Liver (tissue), 9 donors: Measurements from ENCODE around the gene FBRS. TPM values are rescaled to one million over a fixed set of nuclear protein-coding genes. Genes with fewer than 3 reads are reported as not detected.
A peak's percentile ranks its signal among the peaks of the same experiment; 100 is the strongest.

Source experiments
- DNase-seq: peaks from one replicate; pipeline ENCODE4 v3.0.0-alpha.2; 2017; ENCODE audit warnings: low spot score
- H3K27ac ChIP-seq, 2 donors: one replicate each; pipeline ENCODE4 v1.7.0; 2013; ENCODE audit warnings: inconsistent platforms in 2 of 2, low read length in 2 of 2, control low read depth in 1 of 2, low read depth in 1 of 2, mild to moderate bottlenecking in 1 of 2
- H3K27me3 ChIP-seq, 4 donors: one replicate each; pipeline versions ENCODE4 v1.6.1 to v1.7.0; 2013; ENCODE audit warnings: low read length in 3 of 4, inconsistent platforms in 1 of 4, mild to moderate bottlenecking in 1 of 4, moderate library complexity in 1 of 4; ENCODE audit not compliant: control insufficient read depth in 4 of 4, insufficient read depth in 4 of 4
- H3K36me3 ChIP-seq, 4 donors: one replicate each; pipeline versions ENCODE4 v1.6.1 to v1.7.0; 2013; ENCODE audit warnings: low read length in 3 of 4, mild to moderate bottlenecking in 3 of 4, low read depth in 1 of 4, moderate library complexity in 1 of 4; ENCODE audit not compliant: control insufficient read depth in 4 of 4, insufficient read depth in 3 of 4
- H3K4me1 ChIP-seq, 4 donors: one replicate each; pipeline versions ENCODE4 v1.6.1 to v1.7.0; 2013; ENCODE audit warnings: low read length in 3 of 4, mild to moderate bottlenecking in 3 of 4, moderate library complexity in 1 of 4; ENCODE audit not compliant: control insufficient read depth in 4 of 4, insufficient read depth in 4 of 4
- H3K4me3 ChIP-seq, 3 donors: one replicate each; pipeline versions ENCODE4 v1.6.1 to v1.7.0; 2013; ENCODE audit warnings: low read length in 3 of 3, control low read depth in 1 of 3, low read depth in 1 of 3, mild to moderate bottlenecking in 1 of 3
- H3K9ac ChIP-seq, 2 donors: one replicate each; pipeline ENCODE4 v1.7.0; 2013; ENCODE audit warnings: low read length in 2 of 2, mild to moderate bottlenecking in 2 of 2, moderate library complexity in 2 of 2, control low read depth in 1 of 2, low read depth in 1 of 2
- H3K9me3 ChIP-seq, 4 donors: one replicate each; pipeline versions ENCODE4 v1.6.1 to v1.7.0; 2013; ENCODE audit warnings: low read length in 3 of 4; ENCODE audit not compliant: control insufficient read depth in 4 of 4
- EGR1 ChIP-seq, 2 donors: IDR thresholded peaks; 2 replicates each; pipeline ENCODE4 v1.6.1; 2016 to 2018; ENCODE audit warnings: antibody characterized with exemption in 2 of 2, low read depth in 2 of 2
- FOXA1 ChIP-seq: IDR thresholded peaks from 2 replicates; pipeline ENCODE4 v1.6.1; 2016; ENCODE audit warnings: antibody characterized with exemption
- FOXA2 ChIP-seq: IDR thresholded peaks from 2 replicates; pipeline ENCODE4 v1.6.1; 2016; ENCODE audit warnings: antibody characterized with exemption
- GABPA ChIP-seq, 2 donors: IDR thresholded peaks in 1 of 2; conservative IDR thresholded peaks in 1 of 2; 2 replicates each; pipeline ENCODE4 v1.6.1; 2016; ENCODE audit warnings: antibody characterized with exemption in 2 of 2, mild to moderate bottlenecking in 1 of 2, moderate library complexity in 1 of 2
- HNF4A ChIP-seq, 2 donors: conservative IDR thresholded peaks; 2 replicates each; pipeline ENCODE4 v1.6.1; 2016; ENCODE audit warnings: antibody characterized with exemption in 2 of 2, mild to moderate bottlenecking in 2 of 2
- NR2F2 ChIP-seq: IDR thresholded peaks from 2 replicates; pipeline ENCODE4 v1.6.1; 2016; ENCODE audit warnings: antibody characterized with exemption
- RXRA ChIP-seq, 2 donors: IDR thresholded peaks; 2 replicates each; pipeline ENCODE4 v1.6.1; 2017 to 2018; ENCODE audit warnings: antibody characterized with exemption in 2 of 2, mild to moderate bottlenecking in 1 of 2
- SP1 ChIP-seq: IDR thresholded peaks from 2 replicates; pipeline ENCODE4 v1.6.1; 2018; ENCODE audit warnings: antibody characterized with exemption, mild to moderate bottlenecking
- TAF1 ChIP-seq: conservative IDR thresholded peaks from 2 replicates; pipeline ENCODE4 v1.6.1; 2016; ENCODE audit warnings: antibody characterized with exemption, mild to moderate bottlenecking
- YY1 ChIP-seq: IDR thresholded peaks from 2 replicates; pipeline ENCODE4 v1.6.1; 2016; ENCODE audit warnings: antibody characterized with exemption, mild to moderate bottlenecking
- WGBS: extraction: QIAGEN DNeasy Blood & Tissue Kit; methylation state at CpG from one replicate; pipeline ENCODE4 v1.1.7; 2013; 5-methylcytosine and 5-hydroxymethylcytosine counted together
- polyA plus RNA-seq, 2 donors: library from polyadenylated mRNA; stranded (reverse) in 1 of 2; unstranded in 1 of 2; fragments of 200-250 nt in 1 of 2; fragments of >200 nt in 1 of 2; fragmentation: Nextera tagmentation in 1 of 2; extraction: Ambion mirVana in 1 of 2; gene quantifications; one replicate each; pipeline versions ENCODE4 v1.2.1 to v1.2.3, GENCODE V29; 2013 to 2015
- total RNA-seq, 2 donors: library from RNA; depleted of rRNA; stranded (reverse); fragments of >200 nt; gene quantifications; one replicate each; pipeline ENCODE4 v1.2.3, GENCODE V29; 2014
- TF ChIP-seq, protein P1 (sequence below): IDR thresholded peaks from 2 replicates; pipeline ENCODE4 v1.6.1; 2016; ENCODE audit warnings: antibody characterized with exemption, mild to moderate bottlenecking
- TF ChIP-seq, protein P2 (sequence below): IDR thresholded peaks from 2 replicates; pipeline ENCODE4 v1.6.1; 2016; ENCODE audit warnings: antibody characterized with exemption
- TF ChIP-seq, protein P3 (sequence below): IDR thresholded peaks from 2 replicates; pipeline ENCODE4 v1.6.1; 2016; ENCODE audit warnings: antibody characterized with exemption
- TF ChIP-seq, protein P4 (sequence below): IDR thresholded peaks from 2 replicates; pipeline ENCODE4 v1.6.1; 2016; ENCODE audit warnings: antibody characterized with exemption
- donor health status: healthy.
- donor health status: healthy.
- donor health status: healthy.
- donor health status: healthy.
- donor health status: healthy.

The FBRS gene
- total and polyA plus RNA-seq, 4 donors: 4.1 to 15.5 (median 11.2) TPM

DNA sequence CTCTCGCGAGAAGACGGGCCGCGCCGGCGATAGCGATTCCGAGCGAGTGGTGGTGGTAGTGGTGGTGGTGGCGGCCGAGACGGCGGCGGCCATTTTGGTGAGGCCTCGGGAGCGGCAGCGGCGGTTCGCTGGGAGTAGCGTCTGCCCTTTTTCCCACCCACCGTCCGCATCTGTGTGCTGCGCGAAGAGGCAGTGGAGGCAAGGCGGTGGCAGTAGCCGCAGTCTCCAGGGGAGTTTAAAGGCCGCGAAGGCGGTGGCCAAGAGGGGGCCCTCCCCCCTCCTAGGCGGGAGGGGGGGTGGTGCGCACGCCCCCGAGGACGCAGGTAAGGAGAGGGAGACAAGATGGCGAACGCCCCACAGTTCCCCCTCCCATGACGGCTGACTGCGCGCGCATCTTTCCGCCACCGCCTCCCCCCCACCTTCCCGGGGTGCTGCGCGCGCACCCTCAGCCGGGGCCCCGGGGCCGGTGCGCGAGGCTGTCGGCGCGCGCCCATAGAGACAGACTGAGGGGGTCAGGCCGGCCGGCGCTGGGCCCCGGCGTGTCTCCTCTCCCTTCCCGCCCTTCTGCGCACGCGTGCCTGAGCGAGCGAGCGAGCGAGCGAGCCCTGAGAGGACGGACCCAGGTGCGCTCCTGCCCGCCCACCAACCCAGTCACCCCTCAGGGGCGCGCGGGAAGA, 40.0 kb downstream of the FBRS start (continued):
- TF ChIP-seq, protein P1, sequence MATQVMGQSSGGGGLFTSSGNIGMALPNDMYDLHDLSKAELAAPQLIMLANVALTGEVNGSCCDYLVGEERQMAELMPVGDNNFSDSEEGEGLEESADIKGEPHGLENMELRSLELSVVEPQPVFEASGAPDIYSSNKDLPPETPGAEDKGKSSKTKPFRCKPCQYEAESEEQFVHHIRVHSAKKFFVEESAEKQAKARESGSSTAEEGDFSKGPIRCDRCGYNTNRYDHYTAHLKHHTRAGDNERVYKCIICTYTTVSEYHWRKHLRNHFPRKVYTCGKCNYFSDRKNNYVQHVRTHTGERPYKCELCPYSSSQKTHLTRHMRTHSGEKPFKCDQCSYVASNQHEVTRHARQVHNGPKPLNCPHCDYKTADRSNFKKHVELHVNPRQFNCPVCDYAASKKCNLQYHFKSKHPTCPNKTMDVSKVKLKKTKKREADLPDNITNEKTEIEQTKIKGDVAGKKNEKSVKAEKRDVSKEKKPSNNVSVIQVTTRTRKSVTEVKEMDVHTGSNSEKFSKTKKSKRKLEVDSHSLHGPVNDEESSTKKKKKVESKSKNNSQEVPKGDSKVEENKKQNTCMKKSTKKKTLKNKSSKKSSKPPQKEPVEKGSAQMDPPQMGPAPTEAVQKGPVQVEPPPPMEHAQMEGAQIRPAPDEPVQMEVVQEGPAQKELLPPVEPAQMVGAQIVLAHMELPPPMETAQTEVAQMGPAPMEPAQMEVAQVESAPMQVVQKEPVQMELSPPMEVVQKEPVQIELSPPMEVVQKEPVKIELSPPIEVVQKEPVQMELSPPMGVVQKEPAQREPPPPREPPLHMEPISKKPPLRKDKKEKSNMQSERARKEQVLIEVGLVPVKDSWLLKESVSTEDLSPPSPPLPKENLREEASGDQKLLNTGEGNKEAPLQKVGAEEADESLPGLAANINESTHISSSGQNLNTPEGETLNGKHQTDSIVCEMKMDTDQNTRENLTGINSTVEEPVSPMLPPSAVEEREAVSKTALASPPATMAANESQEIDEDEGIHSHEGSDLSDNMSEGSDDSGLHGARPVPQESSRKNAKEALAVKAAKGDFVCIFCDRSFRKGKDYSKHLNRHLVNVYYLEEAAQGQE: peak; percentile 89
- TF ChIP-seq, protein P2, sequence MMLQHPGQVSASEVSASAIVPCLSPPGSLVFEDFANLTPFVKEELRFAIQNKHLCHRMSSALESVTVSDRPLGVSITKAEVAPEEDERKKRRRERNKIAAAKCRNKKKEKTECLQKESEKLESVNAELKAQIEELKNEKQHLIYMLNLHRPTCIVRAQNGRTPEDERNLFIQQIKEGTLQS: no peak

DNA sequence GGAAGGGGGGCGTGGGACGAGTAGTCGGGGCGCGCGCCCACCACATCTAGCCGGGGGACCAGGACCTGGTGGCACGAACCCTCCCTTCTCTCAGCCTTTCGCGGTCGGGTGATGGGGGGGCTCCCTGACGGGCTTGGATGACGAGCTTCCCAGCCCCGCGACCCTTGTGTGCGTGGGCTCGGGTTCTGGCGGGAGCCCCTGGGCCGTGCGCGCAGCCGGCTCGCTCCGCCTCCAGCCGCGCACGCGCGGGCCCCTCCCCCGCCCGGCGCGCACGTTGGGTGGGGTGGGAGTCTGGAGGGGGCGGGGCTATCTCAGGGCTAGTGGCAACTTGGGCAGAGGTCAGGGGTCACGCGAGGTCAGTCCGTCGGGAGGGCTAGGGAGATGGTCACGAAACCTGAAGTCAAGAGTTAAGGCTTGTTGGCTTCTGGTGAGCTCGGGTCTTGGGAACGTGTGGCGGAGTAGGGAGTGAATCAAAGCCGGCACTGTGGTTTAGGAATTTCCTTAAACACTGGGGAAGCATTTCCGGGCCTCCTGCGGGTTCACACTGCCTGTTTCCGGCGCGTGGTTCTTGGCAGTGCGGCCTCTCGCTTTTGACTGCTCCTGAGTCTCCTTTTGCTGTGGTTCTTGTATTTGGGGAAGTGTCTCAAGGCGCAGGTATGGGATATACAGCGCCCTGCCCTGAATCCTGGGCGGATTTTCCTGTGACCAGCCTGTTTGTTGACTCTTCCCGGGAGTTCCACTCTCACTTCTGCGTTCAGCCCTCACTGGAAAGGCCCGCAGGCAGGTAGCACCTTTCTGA, 40.8 kb downstream of the FBRS start, which contains the start of gene SRCAP:
Gene SRCAP (plus strand): TSS at position 356 of the 799 bp plus-strand sequence. CDS start 1,654 bp downstream, outside the sequence.
- WGBS: under 1% methylated on average over 57 of the region's 57 CpGs
- no peaks in the 10 kb centered on the region for H3K9me3 ChIP-seq
- peaks cover 0 to 24% (median 20%) of the 10 kb centered on the region in 4 donors for H3K4me1 ChIP-seq
- H3K36me3 ChIP-seq: peaks cover 5 to 21% (median 13%) of the 10 kb centered on the region in 4 donors
- H3K27ac ChIP-seq: peak within 1 kb of the TSS; percentile 100
- peak within 1 kb of the TSS; percentile 83 to 91 for H3K9ac ChIP-seq
- TF ChIP-seq RXRA (IDR thresholded peaks at IDR 0.05): peak; percentile 94 to 95
- no peak for TF ChIP-seq FOXA2
- TF ChIP-seq, protein P3, sequence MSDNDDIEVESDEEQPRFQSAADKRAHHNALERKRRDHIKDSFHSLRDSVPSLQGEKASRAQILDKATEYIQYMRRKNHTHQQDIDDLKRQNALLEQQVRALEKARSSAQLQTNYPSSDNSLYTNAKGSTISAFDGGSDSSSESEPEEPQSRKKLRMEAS: peak; percentile 83
- no peak for TF ChIP-seq TAF1
- TF ChIP-seq, protein P1: peak; percentile 14
- TF ChIP-seq, protein P2: no peak
- peak; percentile 61 for TF ChIP-seq SP1
- TF ChIP-seq GABPA (IDR thresholded peaks at IDR 0.05 in 1 of 2, conservative IDR thresholded peaks at IDR 0.05 in 1 of 2): peak; percentile 76 to 89
- peak; percentile 56 for TF ChIP-seq YY1
- TF ChIP-seq HNF4A (conservative IDR thresholded peaks at IDR 0.05): peak in 1 of 2 donors; percentile 24
- TF ChIP-seq, protein P4, sequence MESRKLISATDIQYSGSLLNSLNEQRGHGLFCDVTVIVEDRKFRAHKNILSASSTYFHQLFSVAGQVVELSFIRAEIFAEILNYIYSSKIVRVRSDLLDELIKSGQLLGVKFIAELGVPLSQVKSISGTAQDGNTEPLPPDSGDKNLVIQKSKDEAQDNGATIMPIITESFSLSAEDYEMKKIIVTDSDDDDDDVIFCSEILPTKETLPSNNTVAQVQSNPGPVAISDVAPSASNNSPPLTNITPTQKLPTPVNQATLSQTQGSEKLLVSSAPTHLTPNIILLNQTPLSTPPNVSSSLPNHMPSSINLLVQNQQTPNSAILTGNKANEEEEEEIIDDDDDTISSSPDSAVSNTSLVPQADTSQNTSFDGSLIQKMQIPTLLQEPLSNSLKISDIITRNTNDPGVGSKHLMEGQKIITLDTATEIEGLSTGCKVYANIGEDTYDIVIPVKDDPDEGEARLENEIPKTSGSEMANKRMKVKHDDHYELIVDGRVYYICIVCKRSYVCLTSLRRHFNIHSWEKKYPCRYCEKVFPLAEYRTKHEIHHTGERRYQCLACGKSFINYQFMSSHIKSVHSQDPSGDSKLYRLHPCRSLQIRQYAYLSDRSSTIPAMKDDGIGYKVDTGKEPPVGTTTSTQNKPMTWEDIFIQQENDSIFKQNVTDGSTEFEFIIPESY: peak; percentile 49
- peak in 1 of 2 donors; percentile 22 for TF ChIP-seq EGR1 (IDR thresholded peaks at IDR 0.05; ENCODE audit: low read depth in 2 of 2)
- TF ChIP-seq NR2F2: peak; percentile 96
- no peak for TF ChIP-seq FOXA1
- DNase-seq: peak; percentile 93
- H3K27me3 ChIP-seq: no peaks in the 10 kb centered on the region
- H3K4me3 ChIP-seq: peak within 1 kb of the TSS; percentile 60 to 82 (median 81)
